Adipose tissue (tissue), 3 donors: ENCODE measurements around the gene CA12. TPM values are rescaled to one million over a fixed set of nuclear protein-coding genes. Genes with fewer than 3 reads are reported as not detected.

ENCODE experiments used
- H3K27ac ChIP-seq: one replicate; pipeline ENCODE4 v1.5.1; 2013; ENCODE audit warnings: low read depth, low read length
- WGBS, 3 donors: extraction: QIAGEN DNeasy Blood & Tissue Kit; methylation state at CpG; one replicate each; pipeline ENCODE4 v1.1.7; 2013; 5-methylcytosine and 5-hydroxymethylcytosine counted together
- polyA plus RNA-seq, 3 donors: library from polyadenylated mRNA; stranded (reverse); fragments of 200-250 nt; gene quantifications; one replicate each; pipeline ENCODE4 v1.2.3, GENCODE V29; 2013
- donor health status: healthy with polysubstance abuse.
- donor health status: Bipolar disorder and iron deficiency.
- donor health status: healthy.

CA12 gene
- polyA plus RNA-seq, 3 donors, result 1.5 to 9.6 (median 3.7) TPM

DNA sequence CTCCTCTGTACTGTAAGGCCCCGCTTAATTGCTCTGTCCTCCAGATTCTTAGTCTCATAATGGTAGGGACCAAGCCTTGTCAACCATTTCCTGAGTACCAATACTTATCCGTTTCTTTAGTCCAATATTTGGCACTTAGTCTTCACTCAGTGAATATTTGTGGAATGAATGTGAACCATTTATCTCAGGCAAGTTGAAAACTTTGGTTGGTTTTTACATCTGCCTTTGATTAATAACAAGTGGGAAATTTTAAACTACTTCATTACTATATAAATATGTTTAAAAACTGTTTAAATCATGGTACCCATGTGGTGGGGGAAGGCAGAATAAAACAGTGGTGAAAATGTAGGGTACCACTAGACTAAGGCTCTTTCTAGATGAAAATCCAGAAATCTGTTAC lies 15.2 kb downstream of the CA12 start:
- H3K27ac ChIP-seq, result no peak overlapping the region
- 80 to 90% (median 84%) methylated on average over 2 of the region's 2 CpGs for whole genome bisulfite sequencing, 3 donors

- H3K27ac ChIP-seq, result no peak overlapping the region
- WGBS, 3 donors, result 55 to 67% (median 65%) methylated on average over 5 of the region's 5 CpGs
Measured at GRCh38 chr15:63365273-63365680, 16.4 kb downstream of the CA12 start.

DNA sequence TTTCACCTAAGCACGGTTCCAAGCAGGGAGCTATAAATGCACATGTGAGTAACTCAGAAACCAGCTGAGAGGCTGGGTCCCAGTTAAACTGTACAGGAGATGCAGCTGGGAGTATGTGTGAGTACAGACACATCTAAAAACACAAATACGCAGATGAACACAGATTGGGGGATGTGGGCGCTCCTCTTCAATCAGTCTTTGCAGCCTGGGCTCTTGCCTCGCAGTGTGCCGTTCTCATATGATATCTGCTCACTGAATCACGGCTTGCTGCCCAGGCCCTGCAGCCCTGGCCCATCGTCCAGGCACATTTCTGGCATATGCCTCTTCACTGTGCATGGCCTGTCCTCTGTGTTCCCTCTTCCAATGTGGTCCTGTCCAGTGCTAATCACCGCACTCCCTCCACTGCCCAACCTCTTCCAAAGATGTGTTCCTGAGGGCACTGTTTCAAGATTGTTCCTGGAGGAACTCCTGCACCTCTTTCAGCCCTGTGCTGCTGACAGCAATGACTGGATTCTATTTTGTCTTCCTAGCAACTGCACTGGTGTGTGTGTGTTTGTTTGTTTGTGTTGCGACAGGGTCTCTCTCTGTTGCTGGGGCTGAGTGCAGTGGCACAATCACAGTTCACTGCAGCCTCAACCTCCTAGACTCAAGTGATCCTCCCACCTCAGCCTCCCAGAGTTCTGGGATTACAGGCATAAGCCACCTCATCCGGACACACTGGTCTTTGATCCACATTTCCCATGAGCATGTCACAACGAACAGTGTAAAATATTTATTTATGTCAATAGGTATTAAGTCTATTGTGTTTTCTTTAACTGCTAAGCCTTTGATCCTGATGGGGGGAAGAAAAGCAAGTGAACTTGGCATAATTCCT lies 17.0 kb downstream of the CA12 start:
- 80 to 96% (median 88%) methylated on average over 11 of the region's 11 CpGs for WGBS, 3 donors

GRCh38 chr15:63363292-63363691 lies 18.4 kb downstream of the CA12 start:
- H3K27ac ChIP-seq, result no peak overlapping the region
- 61 to 76% (median 68%) methylated on average over 2 of the region's 2 CpGs for WGBS, 3 donors

More for the DNA sequence above, 17.0 kb downstream of the CA12 start:
- no peak overlapping the region for H3K27ac ChIP-seq

GRCh38 chr15:63362885-63363284 lies 18.8 kb downstream of the CA12 start:
- H3K27ac ChIP-seq, result no peak overlapping the region
- 87 to 91% (median 89%) methylated on average over 7 of the region's 7 CpGs for WGBS, 3 donors

GRCh38 chr15:63362196-63362595 lies 19.4 kb downstream of the CA12 start:
- WGBS, 3 donors, result 31 to 62% (median 47%) methylated on average over 3 of the region's 3 CpGs
- H3K27ac ChIP-seq, result no peak overlapping the region

- H3K27ac ChIP-seq, result no peak overlapping the region
- 72 to 82% (median 82%) methylated on average over 4 of the region's 4 CpGs for WGBS, 3 donors
Measured at GRCh38 chr15:63360170-63360569, 21.5 kb downstream of the CA12 start.

- 86 to 88% (median 87%) methylated on average over 15 of the region's 15 CpGs for WGBS, 3 donors
- no peak overlapping the region for H3K27ac ChIP-seq
Measured at GRCh38 chr15:63358241-63359029, 23.2 kb downstream of the CA12 start.

DNA sequence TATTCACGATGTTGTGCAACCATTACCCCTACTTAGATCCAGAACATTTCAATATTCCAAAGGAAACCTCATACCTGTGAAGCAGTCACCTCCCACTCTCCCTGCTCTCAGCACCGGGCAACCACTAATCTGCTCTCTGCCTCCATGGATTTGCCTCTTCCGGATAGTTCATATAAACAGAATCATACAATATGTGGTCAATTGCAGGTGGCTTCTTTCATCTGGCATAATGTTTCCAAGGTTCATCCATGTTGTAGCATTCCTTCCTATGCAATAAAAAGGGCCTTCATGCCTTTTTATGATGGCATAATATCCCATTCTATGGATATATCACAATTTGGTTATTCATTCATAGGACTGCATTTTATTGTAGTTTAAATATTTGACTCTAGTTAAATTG lies 23.9 kb downstream of the CA12 start:
- WGBS, 3 donors, result 86 to 93% (median 89%) methylated on average over 3 of the region's 3 CpGs

DNA sequence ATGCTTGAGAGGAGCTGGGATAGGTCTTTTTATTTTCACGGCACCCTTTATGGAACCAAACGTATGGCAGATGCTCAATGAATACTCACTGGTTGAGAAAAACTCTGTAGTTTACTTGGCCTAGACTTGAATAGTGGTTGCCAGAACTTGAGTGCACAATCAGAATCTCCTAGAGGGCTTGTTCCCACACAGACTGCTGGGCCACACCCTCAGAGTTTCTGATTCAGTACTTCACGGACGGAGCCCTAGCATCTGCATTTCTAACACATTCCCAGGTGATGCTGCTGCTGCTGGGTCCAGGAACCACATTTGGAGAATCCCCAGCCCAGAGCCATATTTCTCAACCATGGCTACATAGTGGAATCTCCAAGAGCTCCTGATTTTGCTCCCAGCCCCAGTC lies 24.6 kb downstream of the CA12 start:
- 59 to 81% (median 62%) methylated on average over 4 of the region's 4 CpGs for WGBS, 3 donors

More for the DNA sequence above, 23.9 kb downstream of the CA12 start:
- no peak overlapping the region for H3K27ac ChIP-seq

DNA sequence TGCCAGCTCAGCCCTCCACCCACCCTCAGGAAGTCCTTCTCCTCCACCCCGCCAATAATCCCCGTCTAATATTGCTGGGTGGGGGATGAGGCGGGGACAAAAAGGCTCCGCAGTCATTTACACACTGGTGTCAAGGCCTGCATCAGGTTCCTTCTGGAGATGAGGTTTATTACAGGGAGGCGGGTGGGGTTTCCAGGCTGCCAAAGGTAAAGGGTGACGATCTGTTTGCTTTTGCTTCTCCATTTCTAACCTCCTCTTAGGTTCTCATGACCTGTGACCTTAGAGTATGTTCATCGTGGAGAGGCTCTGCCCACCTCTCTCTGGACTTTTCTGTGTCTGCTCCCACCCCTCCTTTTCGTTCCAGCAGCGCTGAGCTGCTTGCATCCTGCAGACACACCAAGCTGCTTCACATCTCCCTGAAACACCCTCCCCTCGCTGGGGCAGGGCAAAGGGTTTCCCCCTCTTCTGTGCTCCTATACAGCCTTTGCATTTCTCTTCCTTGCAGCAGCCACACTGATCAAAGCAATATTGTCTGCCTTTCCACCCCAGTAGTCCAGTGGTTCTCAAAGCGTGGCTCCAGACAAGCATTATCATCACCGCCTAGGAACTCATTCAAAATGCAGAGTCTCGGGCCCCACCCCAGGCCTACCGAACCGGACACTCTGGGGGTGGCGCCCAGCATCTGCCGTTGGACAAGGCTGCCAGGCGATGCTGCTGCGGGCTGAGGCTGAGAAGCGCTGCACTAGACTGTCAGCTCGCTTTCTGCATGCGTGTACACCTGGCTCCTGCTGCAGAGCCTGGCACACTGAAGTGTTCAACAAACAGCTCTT lies 26.6 kb downstream of the CA12 start:
- WGBS, 3 donors, result 85 to 86% (median 86%) methylated on average over 22 of the region's 22 CpGs

More for the DNA sequence above, 24.6 kb downstream of the CA12 start:
- no peak overlapping the region for H3K27ac ChIP-seq

GRCh38 chr15:63353887-63354286 lies 27.8 kb downstream of the CA12 start:
- 37 to 96% (median 93%) methylated on average over 5 of the region's 5 CpGs for WGBS, 3 donors
- H3K27ac ChIP-seq, result no peak overlapping the region

More for the DNA sequence above, 26.6 kb downstream of the CA12 start:
- no peak overlapping the region for H3K27ac ChIP-seq

DNA sequence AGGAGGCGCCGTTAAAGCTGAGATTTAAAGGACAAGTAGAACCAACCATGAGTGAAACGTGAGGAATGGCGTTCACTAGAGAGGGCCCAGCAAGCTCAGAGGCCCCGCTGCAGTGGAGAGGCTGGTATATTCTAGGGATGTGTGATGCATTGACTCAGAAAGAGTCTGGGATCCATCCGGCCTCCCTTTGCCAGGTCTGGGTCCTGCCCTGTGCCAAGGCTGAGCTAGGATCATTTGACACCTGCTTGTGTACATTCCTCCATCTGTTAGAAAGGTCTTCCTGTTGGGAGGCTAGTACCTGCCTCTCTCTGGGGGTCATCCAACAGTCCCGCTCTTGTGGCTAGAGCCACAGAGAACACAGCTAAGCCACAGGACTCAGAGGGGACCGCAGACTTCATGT lies 28.4 kb downstream of the CA12 start:
- 79 to 85% (median 81%) methylated on average over 8 of the region's 8 CpGs for WGBS, 3 donors
- H3K27ac ChIP-seq, result no peak overlapping the region

DNA sequence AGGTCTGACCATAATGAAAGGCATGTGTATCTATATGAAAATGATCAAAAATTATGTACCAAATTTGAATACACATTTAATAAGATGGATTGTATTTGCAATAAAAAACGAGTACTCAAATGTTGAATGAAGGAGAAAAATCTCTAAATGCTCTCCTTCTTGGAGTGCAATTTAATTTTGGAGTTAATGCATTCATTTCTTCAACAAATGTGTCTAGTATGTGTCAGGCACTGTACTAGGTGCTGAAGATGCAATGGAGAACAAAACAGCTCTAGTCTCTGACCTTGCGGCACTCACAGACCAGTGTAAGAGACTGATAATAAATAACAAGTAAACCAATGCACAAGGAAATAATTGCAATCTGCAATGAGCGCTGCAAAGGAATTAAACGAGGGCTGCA lies 28.8 kb downstream of the CA12 start:
- WGBS, 3 donors, result 90 to 93% (median 91%) methylated on average over 4 of the region's 4 CpGs
- no peak overlapping the region for H3K27ac ChIP-seq

GRCh38 chr15:63351170-63351569 lies 30.5 kb downstream of the CA12 start:
- 91 to 96% (median 93%) methylated on average over 4 of the region's 4 CpGs for WGBS, 3 donors

DNA sequence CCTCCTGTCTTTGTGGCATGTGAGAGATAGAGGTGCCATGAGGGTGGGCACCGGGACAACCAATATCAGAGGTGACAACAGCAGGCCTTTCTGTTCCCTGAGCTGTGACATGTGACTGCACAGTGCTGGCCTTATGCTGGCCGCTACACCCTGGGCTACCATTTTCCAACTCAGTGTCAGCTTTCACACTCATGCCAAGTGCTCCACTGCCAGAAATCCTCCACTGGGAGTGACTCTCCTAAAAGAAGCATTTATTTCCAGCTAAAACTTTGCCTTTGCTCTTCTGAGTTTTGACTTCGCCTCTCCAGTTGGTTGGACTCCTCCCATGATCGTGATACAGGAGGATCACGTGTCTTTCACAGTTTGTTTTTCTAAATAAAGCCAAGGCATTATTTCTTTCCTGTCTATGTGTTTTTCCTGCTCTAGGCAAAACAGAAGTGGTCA lies 31.4 kb downstream of the CA12 start:
- 34 to 49% (median 49%) methylated on average over 5 of the region's 5 CpGs for WGBS, 3 donors
- no peak overlapping the region for H3K27ac ChIP-seq

More at GRCh38 chr15:63351170-63351569, 30.5 kb downstream of the CA12 start:
- no peak overlapping the region for H3K27ac ChIP-seq

GRCh38 chr15:63349621-63350020 lies 32.0 kb downstream of the CA12 start:
- WGBS, 3 donors, result 50 to 96% (median 92%) methylated on average over 5 of the region's 5 CpGs
- no peak overlapping the region for H3K27ac ChIP-seq

DNA sequence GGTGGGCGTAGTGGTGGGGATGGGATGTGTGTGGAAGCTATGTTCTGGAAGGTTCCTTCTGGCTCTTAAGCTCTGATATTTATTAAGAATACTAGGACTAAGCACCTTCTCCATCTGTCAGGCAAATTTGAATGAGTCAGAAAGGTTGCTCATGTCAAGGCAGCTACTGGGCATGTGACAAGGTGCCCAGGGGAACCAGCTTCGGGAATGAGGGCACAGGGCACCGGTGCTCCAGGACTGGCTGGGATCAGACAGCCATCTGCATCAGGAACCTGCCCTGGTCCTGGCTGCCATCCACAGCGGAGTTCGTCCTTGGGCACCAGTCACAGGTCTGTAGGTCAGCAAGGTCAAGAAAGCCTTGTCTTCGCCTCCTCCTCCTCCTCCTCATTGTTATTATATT lies 32.5 kb downstream of the CA12 start:
- H3K27ac ChIP-seq, result no peak overlapping the region
- WGBS, 3 donors, result 57 to 95% (median 85%) methylated on average over 6 of the region's 6 CpGs
